Mesothelial cell of epicardium (in vitro differentiated cells): ENCODE measurements around the gene PTP4A2. TPM values are rescaled to one million over a fixed set of nuclear protein-coding genes. Genes with fewer than 3 reads are reported as not detected.

Experiments
- DNase-seq, 2 experiments: peaks; one replicate each; pipeline ENCODE4 v3.0.0; 2021; ENCODE audit warnings: low spot score in 2 of 2; ENCODE audit not compliant: unreplicated experiment in 2 of 2
- H3K27ac Mint-ChIP-seq: 2 replicates; pipeline ENCODE4 v1.8.0; 2021; ENCODE audit warnings: mixed read lengths
- H3K27me3 Mint-ChIP-seq: 2 replicates; pipeline ENCODE4 v1.8.0; 2021; ENCODE audit warnings: low read depth, mixed read lengths
- H3K36me3 Mint-ChIP-seq: 2 replicates; pipeline ENCODE4 v1.8.0; 2021; ENCODE audit warnings: mixed read lengths
- H3K4me1 Mint-ChIP-seq: 2 replicates; pipeline ENCODE4 v1.8.0; 2021; ENCODE audit warnings: mixed read lengths
- H3K4me3 Mint-ChIP-seq: 2 replicates; pipeline ENCODE4 v1.8.0; 2021; ENCODE audit warnings: mild to moderate bottlenecking, moderate library complexity, mixed read lengths
- H3K9me3 Mint-ChIP-seq: 2 replicates; pipeline ENCODE4 v1.8.0; 2021; ENCODE audit warnings: mixed read lengths
- CTCF ChIP-seq: fragments of 200-600 bp; sonication (generic); IDR thresholded peaks from one replicate; pipeline ENCODE4 v1.5.0; 2021; ENCODE audit warnings: antibody characterized with exemption; ENCODE audit not compliant: unreplicated experiment
- total RNA-seq: library from RNA; stranded (reverse); gene quantifications from 3 replicates; pipeline ENCODE4 v1.2.1, GENCODE V29; 2021

Gene PTP4A2
- total RNA-seq = 181 to 186 TPM (median 182 TPM) in 3 replicates

GRCh38 chr1:31938184-31938975 is at the start of gene PTP4A2:
Gene PTP4A2 (minus strand): TSS chr1:31938368. CDS start chr1:31919065, 19,303 bp downstream.
- Mint-ChIP-seq H3K9me3 (no peaks in the 10 kb centered on the region), H3K27ac (peak within 1 kb of the TSS; percentile 97), H3K4me3 (peak within 1 kb of the TSS; percentile 94), H3K4me1 (peaks cover 58% of the 10 kb centered on the region), H3K27me3 (no peaks in the 10 kb centered on the region), H3K36me3 (no peaks in the 10 kb centered on the region)
- TF ChIP-seq CTCF = peak; percentile 35
- peak; percentile 83 to 85 for DNase-seq

- Mint-ChIP-seq H3K36me3 (no peaks in the 10 kb centered on the region), H3K9me3 (peaks cover 4% of the 10 kb centered on the region), H3K4me1 (peaks cover 11% of the 10 kb centered on the region), H3K4me3 (no peak overlapping the region), H3K27me3 (peaks cover 7% of the 10 kb centered on the region), H3K27ac (no peak overlapping the region)
- no peak for DNase-seq
- no peak for TF ChIP-seq CTCF
These were observed 49.0 kb upstream of the PTP4A2 start for GRCh38 chr1:31987135-31987619.

- no peak for DNase-seq
- Mint-ChIP-seq H3K36me3 (no peaks in the 10 kb centered on the region), H3K4me3 (no peak overlapping the region), H3K4me1 (peaks cover 15% of the 10 kb centered on the region), H3K9me3 (peaks cover 4% of the 10 kb centered on the region), H3K27me3 (peaks cover 6% of the 10 kb centered on the region), H3K27ac (peak overlapping the region; percentile 89)
- TF ChIP-seq CTCF = no peak
These were observed 47.3 kb upstream of the PTP4A2 start for GRCh38 chr1:31985430-31985829.

- Mint-ChIP-seq H3K4me1 (peaks cover 15% of the 10 kb centered on the region), H3K9me3 (peaks cover 4% of the 10 kb centered on the region), H3K27ac (peak overlapping the region; percentile 89), H3K36me3 (no peaks in the 10 kb centered on the region), H3K27me3 (no peaks in the 10 kb centered on the region), H3K4me3 (no peak overlapping the region)
- no peak for TF ChIP-seq CTCF
- DNase-seq = no peak
These were observed 46.5 kb upstream of the PTP4A2 start for GRCh38 chr1:31984419-31985347.

GRCh38 chr1:31981972-31982371 is 43.8 kb upstream of the PTP4A2 start:
- Mint-ChIP-seq H3K36me3 (no peaks in the 10 kb centered on the region), H3K27me3 (no peaks in the 10 kb centered on the region), H3K4me1 (peaks cover 23% of the 10 kb centered on the region), H3K27ac (no peak overlapping the region), H3K9me3 (peaks cover 4% of the 10 kb centered on the region), H3K4me3 (no peak overlapping the region)
- no peak for TF ChIP-seq CTCF
- no peak for DNase-seq
